HEK293 (cell line): ENCODE results near the gene QRICH2.
A peak's percentile ranks its signal among the peaks of the same experiment; 100 is the strongest.

Source experiments
- CTCF ChIA-PET: fragments of 350-600 bp; formaldehyde crosslinking; extraction: SDS; loops from one replicate; lab custom pipeline; 2021; ENCODE audit warnings: antibody characterized with exemption; lab: Yijun Ruan, JAX
- POLR2A ChIA-PET: fragments of 300-600 bp; formaldehyde crosslinking; extraction: SDS; loops from one replicate; lab custom pipeline; 2020; ENCODE audit warnings: antibody characterized with exemption, inconsistent platforms; lab: Yijun Ruan, JAX
- H3K27ac ChIP-seq: fragments of 200-500 bp; sonication (Bioruptor generic); 2 replicates; pipeline ENCODE4 v1.5.1; 2014; ENCODE audit warnings: low read depth, low read length, control low read depth, inconsistent platforms; ENCODE audit errors: extremely low read depth
- H3K36me3 ChIP-seq, 2 experiments: fragments of 200-500 bp in 1 of 2; sonication (Bioruptor generic) in 1 of 2; 1 replicate in 1 of 2; 2 replicates in 1 of 2; pipeline ENCODE4 v1.5.1; 2014 to 2017; ENCODE audit warnings: inconsistent platforms in 2 of 2, low read length in 2 of 2; ENCODE audit not compliant: control insufficient read depth in 2 of 2, insufficient read depth in 1 of 2
- H3K4me1 ChIP-seq: fragments of 200-500 bp; sonication (Bioruptor generic); 2 replicates; pipeline ENCODE4 v1.5.1; 2014; ENCODE audit warnings: mild to moderate bottlenecking, low read length, inconsistent platforms; ENCODE audit not compliant: control insufficient read depth, insufficient read depth
- H3K4me3 ChIP-seq: 2 replicates; pipeline ENCODE4 v1.5.1; 2011; ENCODE audit warnings: low read depth, mild to moderate bottlenecking, control low read depth, low read length, moderate library complexity
- H3K9me3 ChIP-seq: fragments of 200-500 bp; sonication (Bioruptor generic); 2 replicates; pipeline ENCODE4 v1.5.1; 2014; ENCODE audit warnings: low read depth, low read length, inconsistent platforms; ENCODE audit not compliant: control insufficient read depth, insufficient read depth
- FEZF1 ChIP-seq: fragments of 450-650 bp; formaldehyde crosslinking; IDR thresholded peaks from 2 replicates; pipeline ENCODE4 v1.5.1; 2016; ENCODE audit warnings: missing biosample characterization, missing genetic modification characterization
- KLF1 ChIP-seq: fragments of 450-650 bp; formaldehyde crosslinking; IDR thresholded peaks from 2 replicates; pipeline ENCODE4 v1.5.1; 2016; ENCODE audit warnings: missing biosample characterization, missing genetic modification characterization
- KLF9 ChIP-seq: fragments of 450-650 bp; formaldehyde crosslinking; IDR thresholded peaks from 2 replicates; pipeline ENCODE4 v1.5.1; 2016; ENCODE audit warnings: missing biosample characterization, missing genetic modification characterization, low read depth
- OVOL3 ChIP-seq: fragments of 450-650 bp; formaldehyde crosslinking; IDR thresholded peaks from 2 replicates; pipeline ENCODE4 v1.5.1; 2016; ENCODE audit warnings: missing biosample characterization, missing genetic modification characterization
- REPIN1 ChIP-seq: fragments of 450-650 bp; formaldehyde crosslinking; IDR thresholded peaks from 2 replicates; pipeline ENCODE4 v1.5.1; 2017; ENCODE audit warnings: missing biosample characterization, missing genetic modification characterization, low read depth
- TRIM28 ChIP-seq: IDR thresholded peaks from 2 replicates; pipeline ENCODE4 v1.6.1; 2011; ENCODE audit warnings: low read length, control low read depth, borderline replicate concordance
- ZBTB8A ChIP-seq: fragments of 450-650 bp; formaldehyde crosslinking; IDR thresholded peaks from 2 replicates; pipeline ENCODE4 v1.5.1; 2016; ENCODE audit warnings: missing biosample characterization, missing genetic modification characterization
- ZNF121 ChIP-seq: fragments of 450-650 bp; formaldehyde crosslinking; IDR thresholded peaks from 2 replicates; pipeline ENCODE4 v1.5.1; 2016; ENCODE audit warnings: missing biosample characterization, missing genetic modification characterization
- ZNF24 ChIP-seq: fragments of 450-650 bp; formaldehyde crosslinking; IDR thresholded peaks from 2 replicates; pipeline ENCODE4 v1.5.1; 2016; ENCODE audit warnings: missing biosample characterization, missing genetic modification characterization
- ZNF266 ChIP-seq: fragments of 450-650 bp; formaldehyde crosslinking; IDR thresholded peaks from 2 replicates; pipeline ENCODE4 v1.5.1; 2016; ENCODE audit warnings: missing biosample characterization, missing genetic modification characterization, low read depth
- ZNF335 ChIP-seq: fragments of 450-650 bp; formaldehyde crosslinking; conservative IDR thresholded peaks from 2 replicates; pipeline ENCODE4 v1.5.1; 2016; ENCODE audit warnings: missing biosample characterization, missing genetic modification characterization
- ZNF362 ChIP-seq: fragments of 450-650 bp; formaldehyde crosslinking; IDR thresholded peaks from 2 replicates; pipeline ENCODE4 v1.5.1; 2016; ENCODE audit warnings: missing biosample characterization, missing genetic modification characterization
- ZNF366 ChIP-seq: fragments of 450-650 bp; formaldehyde crosslinking; conservative IDR thresholded peaks from 2 replicates; pipeline ENCODE4 v1.5.1; 2016; ENCODE audit warnings: missing biosample characterization, missing genetic modification characterization
- ZNF37A ChIP-seq: fragments of 450-650 bp; IDR thresholded peaks from 2 replicates; pipeline ENCODE4 v1.5.1; 2018; ENCODE audit warnings: missing biosample characterization, missing genetic modification characterization
- ZNF394 ChIP-seq: fragments of 450-650 bp; formaldehyde crosslinking; IDR thresholded peaks from 2 replicates; pipeline ENCODE4 v1.5.1; 2016; ENCODE audit warnings: missing biosample characterization, missing genetic modification characterization, mild to moderate bottlenecking, moderate library complexity, borderline replicate concordance
- ZNF416 ChIP-seq: fragments of 450-650 bp; formaldehyde crosslinking; IDR thresholded peaks from 2 replicates; pipeline ENCODE4 v1.5.1; 2016; ENCODE audit warnings: missing biosample characterization, missing genetic modification characterization
- ZNF473 ChIP-seq: fragments of 450-650 bp; formaldehyde crosslinking; IDR thresholded peaks from 2 replicates; pipeline ENCODE4 v1.5.1; 2017; ENCODE audit warnings: missing biosample characterization, missing genetic modification characterization
- ZNF510 ChIP-seq: fragments of 450-650 bp; formaldehyde crosslinking; IDR thresholded peaks from 2 replicates; pipeline ENCODE4 v1.5.1; 2018; ENCODE audit warnings: mild to moderate bottlenecking, missing genetic modification characterization, missing biosample characterization; ENCODE audit not compliant: insufficient replicate concordance
- ZNF518A ChIP-seq: fragments of 450-650 bp; formaldehyde crosslinking; conservative IDR thresholded peaks from 2 replicates; pipeline ENCODE4 v1.5.1; 2016; ENCODE audit warnings: low read depth, missing biosample characterization, missing genetic modification characterization
- ZNF768 ChIP-seq: fragments of 450-650 bp; formaldehyde crosslinking; IDR thresholded peaks from 2 replicates; pipeline ENCODE4 v1.5.1; 2018; ENCODE audit warnings: missing biosample characterization, mild to moderate bottlenecking, missing genetic modification characterization
- ZNF776 ChIP-seq: fragments of 450-650 bp; formaldehyde crosslinking; IDR thresholded peaks from 2 replicates; pipeline ENCODE4 v1.5.0; 2017; ENCODE audit warnings: missing biosample characterization, missing genetic modification characterization, borderline replicate concordance
- ZSCAN16 ChIP-seq: fragments of 450-650 bp; formaldehyde crosslinking; IDR thresholded peaks from 2 replicates; pipeline ENCODE4 v1.5.1; 2016; ENCODE audit warnings: missing biosample characterization, missing genetic modification characterization

The QRICH2 gene

GRCh38 chr17:76314392-76315227, 6.5 kb upstream of the QRICH2 start:
- CTCF ChIA-PET = interaction anchor here (0.8 to 1.9 kb wide), 3 partner anchors 11 to 158 kb away, joined by 3 to 5 read pairs (median 4); no protein-coding TSS in a partner anchor
- Histone ChIP-seq H3K36me3 (peaks cover 52 to 67% of the 10 kb centered on the region in 2 experiments), H3K4me3 (no peak overlapping the region)

GRCh38 chr17:76312735-76313134, 4.7 kb upstream of the QRICH2 start:
- Histone ChIP-seq H3K36me3 (peaks cover 48 to 66% of the 10 kb centered on the region in 2 experiments), H3K4me3 (no peak overlapping the region), H3K27ac (no peak overlapping the region), H3K9me3 (no peaks in the 10 kb centered on the region), H3K4me1 (no peaks in the 10 kb centered on the region)
- CTCF ChIA-PET = interaction anchor here (1.1 kb wide), 2 partner anchors 25 to 85 kb away, joined by 3 to 10 read pairs; no protein-coding TSS in a partner anchor
- POLR2A ChIA-PET = no interaction called here
- no peak for TF ChIP-seq OVOL3 (tag by site-specific recombination)
- no peak for TF ChIP-seq ZNF768
- TF ChIP-seq ZNF24 (tag by site-specific recombination) = no peak
- no peak for TF ChIP-seq TRIM28

More at GRCh38 chr17:76314392-76315227, 6.5 kb upstream of the QRICH2 start:
- no peaks in the 10 kb centered on the region for H3K4me1 ChIP-seq
- TF ChIP-seq REPIN1 (no peak), ZNF121 (tag by site-specific recombination) (peak; percentile 95), ZNF37A (no peak)
- TF ChIP-seq, all 188 proteins: peak for 1
- Histone ChIP-seq H3K27ac (no peak overlapping the region), H3K9me3 (no peaks in the 10 kb centered on the region)
- POLR2A ChIA-PET = no interaction called here

- Histone ChIP-seq H3K27ac (no peak overlapping the region), H3K36me3 (peaks cover 35 to 56% of the 10 kb centered on the region in 2 experiments), H3K4me1 (no peaks in the 10 kb centered on the region)
- CTCF ChIA-PET = interaction anchor here (0.6 to 16.6 kb wide), 4 partner anchors 9 to 198 kb away, joined by 3 to 244 read pairs (median 10); no protein-coding TSS in a partner anchor
- POLR2A ChIA-PET = no interaction called here
- TF ChIP-seq ZNF473 (no peak), ZNF266 (no peak), FEZF1 (tag by site-specific recombination) (no peak), ZSCAN16 (no peak)
- TF ChIP-seq, all 188 proteins: peak for 0
- Histone ChIP-seq H3K9me3 (no peaks in the 10 kb centered on the region), H3K4me3 (no peak overlapping the region)
Measured at GRCh38 chr17:76309461-76309860, 1.4 kb upstream of the QRICH2 start.

- H3K36me3 ChIP-seq = peaks cover 22 to 41% of the 10 kb centered on the region in 2 experiments
- CTCF ChIA-PET = interaction anchor here (0.8 to 16.6 kb wide), 4 partner anchors 78 to 236 kb away, joined by 3 to 244 read pairs (median 26); partner anchors contain the start of gene SPHK1
- POLR2A ChIA-PET = no interaction called here
- H3K27ac ChIP-seq = no peak overlapping the region
- H3K4me1 ChIP-seq = no peaks in the 10 kb centered on the region
- H3K9me3 ChIP-seq = no peaks in the 10 kb centered on the region
- no peak overlapping the region for H3K4me3 ChIP-seq
- TF ChIP-seq ZNF776 (tag by site-specific recombination) (no peak), KLF9 (tag by site-specific recombination) (no peak), ZNF518A (no peak), ZNF366 (tag by site-specific recombination) (no peak), KLF1 (tag by site-specific recombination) (no peak), ZNF510 (tag by site-specific recombination) (no peak), ZNF335 (no peak), ZNF416 (tag by site-specific recombination) (no peak), ZNF362 (tag by site-specific recombination) (no peak), ZBTB8A (tag by site-specific recombination) (no peak), ZNF394 (tag by site-specific recombination) (no peak)
Measured at GRCh38 chr17:76307299-76307965, 644 bp downstream of the QRICH2 start.
